Spinal cord (tissue), 10 donors: ENCODE results near the gene PITRM1. TPM values are rescaled to one million over a fixed set of nuclear protein-coding genes. Genes with fewer than 3 reads are reported as not detected.

Experiments used
- DNase-seq, 6 donors: peaks; one replicate each; pipeline versions ENCODE4 v3.0.0 to v3.0.0-alpha.2; 2013 to 2015; ENCODE audit warnings: low spot score in 6 of 6, low read depth in 4 of 6
- H3K27ac ChIP-seq: one replicate; pipeline ENCODE4 v1.5.1; 2013; ENCODE audit warnings: low read depth, low read length, control low read depth
- H3K27me3 ChIP-seq: one replicate; pipeline ENCODE4 v1.6.1; 2013; ENCODE audit warnings: low read length; ENCODE audit not compliant: control insufficient read depth, insufficient read depth
- H3K36me3 ChIP-seq: one replicate; pipeline ENCODE4 v1.6.1; 2013; ENCODE audit warnings: low read length; ENCODE audit not compliant: control insufficient read depth, insufficient read depth
- H3K4me1 ChIP-seq: one replicate; pipeline ENCODE4 v1.6.1; 2013; ENCODE audit warnings: low read length; ENCODE audit not compliant: control insufficient read depth, insufficient read depth
- H3K4me3 ChIP-seq: one replicate; pipeline ENCODE4 v1.5.1; 2013; ENCODE audit warnings: low read depth, low read length, control low read depth
- H3K9me3 ChIP-seq: one replicate; pipeline ENCODE4 v1.6.1; 2013; ENCODE audit warnings: low read length; ENCODE audit not compliant: control insufficient read depth, insufficient read depth
- WGBS: methylation state at CpG from one replicate; pipeline ENCODE4 v1.1.5; 2013; ENCODE audit warnings: missing lambda C conversion rate; ENCODE audit not compliant: insufficient coverage; 5-methylcytosine and 5-hydroxymethylcytosine counted together
- polyA plus RNA-seq, 2 donors: library from polyadenylated mRNA; unstranded; fragments of 120-200 nt; gene quantifications; one replicate each; pipeline ENCODE4 v1.2.1, GENCODE V29; 2013; ENCODE audit not compliant: insufficient read length in 2 of 2
- total RNA-seq, 2 donors: library from RNA; depleted of rRNA in 1 of 2; stranded (reverse); fragments of 120-200 nt in 1 of 2; fragments of >200 nt in 1 of 2; gene quantifications; one replicate each; pipeline versions ENCODE4 v1.2.3 to v1.2.4, GENCODE V29; 2013 to 2014
- donor health status: healthy.

PITRM1 gene
- total and polyA plus RNA-seq, 4 donors: 60.0 to 103 (median 80.3) TPM

- no peaks in the 10 kb centered on the region for H3K9me3 ChIP-seq
- H3K27ac ChIP-seq: no peak overlapping the region
- H3K4me1 ChIP-seq: no peaks in the 10 kb centered on the region
- no peak for DNase-seq
- H3K27me3 ChIP-seq: no peaks in the 10 kb centered on the region
- 95% methylated on average over 20 of the region's 31 CpGs for WGBS
- no peak overlapping the region for H3K4me3 ChIP-seq
- peaks cover 64% of the 10 kb centered on the region for H3K36me3 ChIP-seq
Measured at GRCh38 chr10:3119796-3120459, 52.7 kb downstream of the PITRM1 start.

- Histone ChIP-seq H3K4me1 (no peaks in the 10 kb centered on the region), H3K4me3 (no peak overlapping the region), H3K27me3 (no peaks in the 10 kb centered on the region), H3K9me3 (no peaks in the 10 kb centered on the region), H3K36me3 (peaks cover 63% of the 10 kb centered on the region), H3K27ac (no peak overlapping the region)
- 94% methylated on average over 31 of the region's 32 CpGs for WGBS
- DNase-seq: no peak
Measured at GRCh38 chr10:3118641-3119091, 53.9 kb downstream of the PITRM1 start.

DNA sequence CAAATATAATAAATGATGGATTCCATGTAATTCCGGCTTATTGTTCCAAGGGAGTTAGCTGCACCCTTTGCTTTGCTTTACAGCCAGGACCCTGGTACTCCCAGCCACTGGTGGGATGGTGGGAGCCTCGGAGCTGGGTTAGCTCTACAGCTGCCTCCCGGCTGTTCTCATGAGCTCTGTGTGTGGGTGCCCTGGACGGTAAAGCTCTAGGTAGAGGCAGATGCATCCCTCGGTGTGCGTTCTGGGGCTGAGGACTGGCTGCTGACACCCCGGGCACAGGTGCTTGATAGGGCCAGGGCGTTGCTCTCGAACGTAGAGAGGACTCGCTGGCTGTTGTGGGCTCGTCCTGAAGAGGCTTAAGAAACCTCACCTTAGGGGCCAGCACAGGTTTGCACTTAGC, 55.1 kb downstream of the PITRM1 start:
- Histone ChIP-seq H3K27me3 (no peaks in the 10 kb centered on the region), H3K36me3 (peaks cover 63% of the 10 kb centered on the region), H3K4me1 (no peaks in the 10 kb centered on the region), H3K4me3 (no peak overlapping the region), H3K9me3 (no peaks in the 10 kb centered on the region), H3K27ac (no peak overlapping the region)
- DNase-seq: no peak
- 98% methylated on average over 12 of the region's 12 CpGs for WGBS

GRCh38 chr10:3116508-3117100, 56.0 kb downstream of the PITRM1 start:
- Histone ChIP-seq H3K27ac (no peak overlapping the region), H3K4me3 (no peak overlapping the region), H3K9me3 (no peaks in the 10 kb centered on the region), H3K4me1 (peaks cover 5% of the 10 kb centered on the region), H3K27me3 (no peaks in the 10 kb centered on the region), H3K36me3 (peaks cover 63% of the 10 kb centered on the region)
- DNase-seq: no peak
- 72% methylated on average over 9 of the region's 20 CpGs for WGBS

DNA sequence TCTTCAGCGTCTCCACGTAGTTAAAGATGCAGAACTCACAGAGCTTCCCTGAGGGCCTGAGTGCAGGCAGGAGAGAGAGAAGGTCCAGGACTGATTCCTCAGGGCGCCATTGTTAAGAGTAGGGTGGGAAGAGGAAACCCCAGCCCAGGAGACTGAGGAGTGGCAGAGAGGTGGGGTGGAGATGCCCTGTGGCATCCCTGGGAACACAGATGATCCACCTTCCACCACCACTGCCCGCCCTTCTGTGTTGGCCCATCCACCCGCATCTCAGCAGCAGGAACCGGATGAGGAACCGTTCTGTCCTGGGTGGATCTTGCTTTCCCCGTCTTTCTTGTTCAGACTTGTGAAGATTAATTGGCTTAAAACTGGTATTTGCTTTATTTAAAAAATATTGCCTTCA, 56.9 kb downstream of the PITRM1 start:
- no peaks in the 10 kb centered on the region for H3K9me3 ChIP-seq
- no peak overlapping the region for H3K4me3 ChIP-seq
- H3K36me3 ChIP-seq: peaks cover 64% of the 10 kb centered on the region
- WGBS: 84% methylated on average over 3 of the region's 8 CpGs
- no peak overlapping the region for H3K27ac ChIP-seq
- peaks cover 7% of the 10 kb centered on the region for H3K4me1 ChIP-seq
- no peaks in the 10 kb centered on the region for H3K27me3 ChIP-seq
- DNase-seq: no peak

DNA sequence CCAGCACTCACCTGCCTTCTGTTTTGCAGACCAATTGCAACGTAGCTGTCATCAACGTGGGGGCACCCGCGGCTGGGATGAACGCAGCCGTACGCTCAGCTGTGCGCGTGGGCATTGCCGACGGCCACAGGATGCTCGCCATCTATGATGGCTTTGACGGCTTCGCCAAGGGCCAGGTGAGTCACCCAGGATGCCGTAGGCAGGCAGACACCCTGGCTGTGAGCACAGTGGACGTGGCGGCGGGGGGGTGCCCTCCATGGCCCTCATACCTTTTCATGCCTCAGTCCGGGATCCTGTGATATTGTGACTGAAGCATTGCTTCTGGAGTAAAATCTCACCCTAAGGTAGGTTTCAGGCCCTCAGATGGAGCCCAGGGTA, 59.2 kb downstream of the PITRM1 start:
- no peaks in the 10 kb centered on the region for H3K27me3 ChIP-seq
- DNase-seq: no peak
- H3K9me3 ChIP-seq: no peaks in the 10 kb centered on the region
- peaks cover 67% of the 10 kb centered on the region for H3K36me3 ChIP-seq
- no peak overlapping the region for H3K4me3 ChIP-seq
- peaks cover 7% of the 10 kb centered on the region for H3K4me1 ChIP-seq
- H3K27ac ChIP-seq: no peak overlapping the region
- WGBS: 95% methylated on average over 18 of the region's 19 CpGs

GRCh38 chr10:3111621-3112163, 60.9 kb downstream of the PITRM1 start:
- Histone ChIP-seq H3K36me3 (peaks cover 69% of the 10 kb centered on the region), H3K27me3 (no peaks in the 10 kb centered on the region), H3K9me3 (no peaks in the 10 kb centered on the region), H3K4me3 (no peak overlapping the region), H3K27ac (peak overlapping the region; percentile 19), H3K4me1 (peaks cover 21% of the 10 kb centered on the region)
- 88% methylated on average over 3 of the region's 15 CpGs for WGBS
- DNase-seq: peak in 1 of 6 donors; percentile 69

DNA sequence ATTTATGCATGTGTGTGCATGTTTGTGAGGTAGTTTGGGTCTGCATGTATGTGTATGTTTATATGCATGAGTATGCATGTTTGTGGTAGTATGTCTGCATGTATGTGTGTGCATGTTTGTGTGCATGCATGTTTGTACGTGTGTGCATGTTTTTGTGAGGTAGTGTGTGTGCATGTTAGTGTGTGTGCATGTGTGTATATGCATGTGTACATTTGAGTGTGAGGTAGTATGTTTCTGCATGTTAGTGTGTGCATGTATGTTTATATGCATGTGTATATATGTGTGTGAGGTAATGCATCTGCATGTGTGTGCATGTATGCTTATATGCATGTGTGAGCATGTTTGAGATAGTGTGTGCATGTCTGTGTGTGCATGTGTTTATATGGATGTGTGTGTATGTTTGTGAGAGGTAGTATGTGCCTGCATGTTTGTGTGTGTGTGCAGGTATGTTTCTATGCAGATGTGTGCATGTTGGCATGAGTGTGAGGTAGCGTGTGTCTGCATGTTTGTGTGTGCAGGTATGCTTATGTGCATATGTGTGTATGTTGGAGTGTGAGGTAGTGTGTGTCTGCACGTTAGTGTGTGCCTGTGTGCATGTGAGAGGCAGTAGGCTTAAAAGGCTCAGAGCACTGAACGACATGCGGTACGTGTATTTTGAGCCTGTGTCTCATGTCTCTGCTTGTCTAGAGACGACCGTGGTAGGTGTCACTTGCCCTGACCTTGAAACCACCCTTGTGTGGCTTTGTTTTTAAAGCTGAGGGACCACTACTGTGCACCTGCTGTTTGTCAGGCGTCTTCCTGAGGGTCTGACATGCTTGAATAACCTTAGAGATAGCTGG, 61.6 kb downstream of the PITRM1 start:
- 88% methylated on average over 9 of the region's 9 CpGs for WGBS

GRCh38 chr10:3109633-3110032, 62.9 kb downstream of the PITRM1 start:
- 87% methylated on average over 10 of the region's 12 CpGs for WGBS
- no peaks in the 10 kb centered on the region for H3K9me3 ChIP-seq
- H3K4me1 ChIP-seq: peaks cover 23% of the 10 kb centered on the region
- no peaks in the 10 kb centered on the region for H3K27me3 ChIP-seq
- no peak overlapping the region for H3K4me3 ChIP-seq
- peaks cover 75% of the 10 kb centered on the region for H3K36me3 ChIP-seq
- no peak overlapping the region for H3K27ac ChIP-seq
- no peak for DNase-seq

More for the DNA sequence above, 61.6 kb downstream of the PITRM1 start:
- H3K4me1 ChIP-seq: peaks cover 21% of the 10 kb centered on the region
- H3K4me3 ChIP-seq: no peak overlapping the region
- no peaks in the 10 kb centered on the region for H3K27me3 ChIP-seq
- no peak for DNase-seq
- H3K27ac ChIP-seq: no peak overlapping the region
- H3K9me3 ChIP-seq: no peaks in the 10 kb centered on the region
- peaks cover 66% of the 10 kb centered on the region for H3K36me3 ChIP-seq
